GM12878 (cell line): ENCODE data around the gene GAS2L2. TPM values are rescaled to one million over a fixed set of nuclear protein-coding genes. Genes with fewer than 3 reads are reported as not detected.

Experiments
- ATAC-seq: fragments of 200-7000 bp; cut with Tn5 transposase; 3 replicates; pipeline ENCODE4 v1.9.1; 2020; ENCODE audit warnings: mild to moderate bottlenecking, moderate library complexity
- BruUV-seq: library from RNA; stranded (reverse); fragments of 400-500 nt; replicated peaks from 2 replicates; lab custom pipeline; 2021; lab: Mats Ljungman, UMichigan
- CTCF ChIA-PET: fragments of 300-600 bp; sonication (Branson Sonifier 250); formaldehyde crosslinking; extraction: SDS; loops from one replicate; lab custom pipeline; 2021; ENCODE audit warnings: inconsistent platforms; lab: Yijun Ruan, JAX
- POLR2A ChIA-PET: fragments of 350-600 bp; formaldehyde crosslinking; extraction: SDS; loops from one replicate; lab custom pipeline; 2021; ENCODE audit warnings: inconsistent platforms; lab: Charles Lee
- RAD21 ChIA-PET: fragments of 300-600 bp; sonication (Branson Sonifier 250); formaldehyde crosslinking; loops from one replicate; lab custom pipeline; 2023; ENCODE audit warnings: antibody characterized with exemption; ENCODE audit not compliant: unreplicated experiment; lab: Charles Lee
- SMC1A ChIA-PET: fragments of 300-600 bp; sonication (Branson Sonifier 250); formaldehyde crosslinking; loops from one replicate; lab custom pipeline; 2023; ENCODE audit not compliant: unreplicated experiment, uncharacterized antibody; lab: Charles Lee
- DNase-seq: peaks from one replicate; pipeline ENCODE4 v3.0.0-alpha.2; 2011; ENCODE audit warnings: low read depth, low spot score
- FAIRE-seq: peaks from 3 replicates; lab custom pipeline; 2011; peaks lifted over from hg19 to GRCh38; lab: Jason Lieb, UNC
- H2AFZ ChIP-seq: 2 replicates; pipeline ENCODE4 v1.6.0; 2011; ENCODE audit warnings: low read depth, low read length, control low read depth; ENCODE audit not compliant: control insufficient read depth
- H3K27ac ChIP-seq: 2 replicates; pipeline ENCODE4 v1.5.1; 2011; ENCODE audit warnings: control low read depth; ENCODE audit not compliant: control insufficient read depth, insufficient read depth
- H3K27me3 ChIP-seq, 2 experiments: replicated peaks in 1 of 2; 2 replicates each; pipeline versions ENCODE4 v1.6.0 to v1.6.1; 2011; ENCODE audit warnings: low read length in 1 of 2; ENCODE audit not compliant: control insufficient read depth in 2 of 2, insufficient read depth in 2 of 2
- H3K36me3 ChIP-seq, 2 experiments: 2 replicates each; pipeline ENCODE4 v1.5.1; 2011; ENCODE audit warnings: low read length in 1 of 2; ENCODE audit not compliant: control insufficient read depth in 2 of 2, insufficient read depth in 2 of 2
- H3K4me1 ChIP-seq: 2 replicates; pipeline ENCODE4 v1.6.1; 2011; ENCODE audit warnings: mild to moderate bottlenecking, low read length, moderate library complexity, mixed read lengths; ENCODE audit not compliant: control insufficient read depth, insufficient read depth
- H3K4me2 ChIP-seq: 2 replicates; pipeline ENCODE4 v1.6.0; 2011; ENCODE audit warnings: control low read depth; ENCODE audit not compliant: control insufficient read depth, insufficient read depth
- H3K4me3 ChIP-seq: fragments of 200-600 bp; sonication (generic); 2 replicates; pipeline ENCODE4 v1.5.1; 2016
- H3K79me2 ChIP-seq: 2 replicates; pipeline ENCODE4 v1.6.0; 2011; ENCODE audit warnings: low read length; ENCODE audit not compliant: control insufficient read depth, insufficient read depth
- H3K9ac ChIP-seq: 2 replicates; pipeline ENCODE4 v1.8.0; 2011; ENCODE audit warnings: low read length, control low read depth, mixed read lengths; ENCODE audit not compliant: control insufficient read depth, insufficient read depth
- H3K9me3 ChIP-seq: replicated peaks from 3 replicates; pipeline ENCODE4 v1.5.1; 2011; ENCODE audit warnings: mild to moderate bottlenecking, low read length; ENCODE audit not compliant: control insufficient read depth, insufficient read depth
- H4K20me1 ChIP-seq: 2 replicates; pipeline ENCODE4 v1.6.0; 2011; ENCODE audit not compliant: control insufficient read depth, insufficient read depth
- DPF2 ChIP-seq: fragments of 450-650 bp; IDR thresholded peaks from 2 replicates; pipeline ENCODE4 v1.6.1; 2017; ENCODE audit warnings: mild to moderate bottlenecking
- MTA2 ChIP-seq: fragments of 450-650 bp; IDR thresholded peaks from 2 replicates; pipeline ENCODE4 v1.6.1; 2016; ENCODE audit warnings: low read depth, mild to moderate bottlenecking, moderate library complexity
- MTA3 ChIP-seq: IDR thresholded peaks from 2 replicates; pipeline ENCODE4 v1.6.1; 2012; ENCODE audit warnings: low read length, inconsistent platforms, borderline replicate concordance
- NR2F1 ChIP-seq: fragments of 450-650 bp; conservative IDR thresholded peaks from 2 replicates; pipeline ENCODE4 v1.6.1; 2017; ENCODE audit warnings: mild to moderate bottlenecking
- SREBF1 ChIP-seq: IDR thresholded peaks from 2 replicates; pipeline ENCODE4 v1.6.1; 2012; ENCODE audit warnings: mild to moderate bottlenecking, low read length
- STAT1 ChIP-seq: fragments of 450-650 bp; conservative IDR thresholded peaks from 2 replicates; pipeline ENCODE4 v1.6.1; 2014; ENCODE audit warnings: antibody characterized with exemption, mild to moderate bottlenecking
- TAF1 ChIP-seq: IDR thresholded peaks from 2 replicates; pipeline ENCODE4 v1.6.1; 2011; ENCODE audit warnings: mild to moderate bottlenecking, low read depth, low read length, borderline replicate concordance
- ZBED1 ChIP-seq: IDR thresholded peaks from 2 replicates; pipeline ENCODE4 v1.6.1; 2016; ENCODE audit warnings: borderline replicate concordance
- WGBS: methylation state at CpG from one replicate; pipeline ENCODE4 v1.1.6; 2016; ENCODE audit warnings: low lambda C conversion rate; ENCODE audit not compliant: insufficient replicate concordance, insufficient coverage; ENCODE audit errors: missing lambda C conversion rate; 5-methylcytosine and 5-hydroxymethylcytosine counted together
- in situ Hi-C: fragments of 300-500 bp; cut with MboI; formaldehyde crosslinking; loops from 9 replicates; pipeline ENCODE4 v1.14.3; 2018; ENCODE audit warnings: mixed read lengths
- intact Hi-C: fragments of 100-400 bp; cut with micrococcal nuclease; formaldehyde crosslinking; loops from one replicate; pipeline ENCODE4 v1.14.2; 2022; ENCODE audit not compliant: unreplicated experiment
- polyA plus RNA-seq, 11 experiments: library from polyadenylated mRNA; depleted of rRNA in 4 of 11; unstranded in 6 of 11; stranded (reverse) in 5 of 11; fragments of >200 nt; fragmentation: Nextera tagmentation in 4 of 11; fragmentation: Illumina TruSeq in 1 of 11; extraction: Ambion mirVana in 4 of 11; extraction: Trizol in 1 of 11; gene quantifications; 1 replicate in 1 of 11; 2 replicates in 10 of 11; pipeline versions ENCODE4 v1.2.1 to v1.2.3, GENCODE V29; 2011 to 2016; ENCODE audit warnings: inconsistent platforms in 2 of 11, missing spikeins in 2 of 11, low read depth in 1 of 11
- total RNA-seq, 4 experiments: library from RNA; depleted of rRNA in 3 of 4; stranded (reverse); fragments of >200 nt in 3 of 4; fragmentation: Illumina TruSeq in 1 of 4; extraction: Trizol in 1 of 4; gene quantifications; 2 replicates each; pipeline versions ENCODE4 v1.2.1 to v1.2.3, GENCODE V29; 2013 to 2021

Gene GAS2L2
- total and polyA plus RNA-seq, 10 of the 15 experiments (the other 5 are each of a cell fraction or from before 2014, with no cell fraction given) = 0.01 TPM; not detected in 9

DNA sequence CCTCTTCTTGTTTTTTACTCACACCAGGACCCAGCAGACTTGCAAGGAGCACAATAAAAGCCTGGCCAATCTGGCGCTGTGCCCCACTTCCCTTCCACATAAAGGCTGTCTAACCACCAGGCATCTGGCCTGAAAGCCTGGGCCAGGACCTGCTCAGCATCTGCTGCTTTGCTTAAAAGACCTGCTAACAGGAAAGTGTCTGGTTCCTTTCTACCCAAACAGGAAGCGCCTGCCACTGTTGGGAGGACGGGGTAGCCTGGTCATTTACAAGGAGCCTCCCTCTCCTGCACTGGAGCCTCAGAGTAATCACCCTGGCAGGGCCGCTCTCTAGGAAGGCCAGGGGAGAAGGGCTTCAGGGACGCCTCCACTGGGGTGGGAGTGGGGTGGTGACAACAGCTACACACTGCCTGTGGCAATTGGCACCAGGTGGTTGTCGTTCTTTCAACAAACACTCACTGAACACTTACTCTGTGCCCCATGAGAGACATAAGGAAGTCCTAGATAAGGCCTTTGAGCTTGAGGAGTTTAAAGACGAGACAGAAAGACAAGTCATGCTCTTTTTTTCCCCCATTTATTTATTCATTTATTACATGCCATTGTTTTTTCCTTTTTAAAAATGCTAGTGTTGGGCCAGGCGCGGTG, 48.7 kb upstream of the GAS2L2 start:
- Histone ChIP-seq H3K27ac (no peak overlapping the region), H3K36me3 (no peaks in the 10 kb centered on the region), H3K4me3 (no peak overlapping the region), H4K20me1 (no peaks in the 10 kb centered on the region), H3K4me2 (no peak overlapping the region), H2AFZ (no peak overlapping the region), H3K27me3 (peaks cover 0 to 4% of the 10 kb centered on the region in 2 experiments; a peak in 3 of 4 replicates), H3K4me1 (no peaks in the 10 kb centered on the region; the same call in 1 of the 2 replicates), H3K79me2 (no peaks in the 10 kb centered on the region), H3K9me3 (no peaks in the 10 kb centered on the region), H3K9ac (no peak overlapping the region)
- ChIA-PET SMC1A (no interaction called here), CTCF (no interaction called here), POLR2A (no interaction called here), RAD21 (no interaction called here)
- no peak for ATAC-seq
- TF ChIP-seq MTA3 = no peak
- WGBS = 31% methylated on average over 9 of the region's 9 CpGs
- DNase-seq = no peak
- intact Hi-C loops (no loop called here), in situ Hi-C loops (no loop called here)
- no TSS peak for BruUV-seq
- FAIRE-seq = no peak

DNA sequence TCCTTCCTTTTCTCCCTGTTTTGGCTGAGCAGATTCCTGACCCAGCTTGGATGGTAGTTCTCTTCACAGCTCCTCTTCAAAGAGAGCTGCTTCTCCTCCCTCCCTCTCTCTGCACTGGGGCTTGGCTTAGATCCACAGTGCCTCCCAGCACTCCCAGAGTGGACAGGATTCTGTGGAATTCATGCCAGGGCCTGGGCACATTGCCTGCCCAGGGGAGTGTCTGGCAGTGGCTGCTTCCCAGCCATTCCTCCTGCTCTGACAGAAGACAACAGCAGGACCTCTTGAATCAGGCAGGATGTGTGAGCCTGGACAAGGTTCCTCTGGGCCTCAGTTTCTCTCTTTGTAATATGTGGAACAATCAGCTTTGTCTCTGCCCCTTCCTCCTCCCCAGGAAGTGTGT, 46.9 kb upstream of the GAS2L2 start:
- ChIA-PET RAD21 (no interaction called here), CTCF (interaction anchor here (1.2 kb wide), 1 partner anchor 36 kb away, joined by 6 read pairs; no protein-coding TSS in a partner anchor), SMC1A (no interaction called here), POLR2A (no interaction called here)
- Histone ChIP-seq H3K4me3 (no peak overlapping the region), H4K20me1 (no peaks in the 10 kb centered on the region; the same call in 1 of the 2 replicates), H3K9me3 (no peaks in the 10 kb centered on the region), H3K36me3 (no peaks in the 10 kb centered on the region), H3K27me3 (peaks cover 3 to 12% of the 10 kb centered on the region in 2 experiments), H3K27ac (no peak overlapping the region), H3K9ac (no peak overlapping the region), H3K4me2 (no peak overlapping the region), H3K79me2 (no peaks in the 10 kb centered on the region), H2AFZ (no peak overlapping the region), H3K4me1 (peaks cover 4% of the 10 kb centered on the region)
- in situ Hi-C loops (no loop called here), intact Hi-C loops (no loop called here)
- FAIRE-seq (no peak), DNase-seq (no peak), ATAC-seq (no peak)
- TF ChIP-seq NR2F1 (no peak), MTA2 (no peak), STAT1 (no peak), TAF1 (no peak), ZBED1 (no peak), DPF2 (no peak), SREBF1 (no peak)
- no TSS peak for BruUV-seq
